ENCODE data around the gene ATXN8OS. TPM values are rescaled to one million over a fixed set of nuclear protein-coding genes. Genes with fewer than 3 reads are reported as not detected.

The ATXN8OS gene
- total and polyA plus RNA-seq, 2 of the 4 experiments (the other 2 are of a cell fraction), result not detected

DNA sequence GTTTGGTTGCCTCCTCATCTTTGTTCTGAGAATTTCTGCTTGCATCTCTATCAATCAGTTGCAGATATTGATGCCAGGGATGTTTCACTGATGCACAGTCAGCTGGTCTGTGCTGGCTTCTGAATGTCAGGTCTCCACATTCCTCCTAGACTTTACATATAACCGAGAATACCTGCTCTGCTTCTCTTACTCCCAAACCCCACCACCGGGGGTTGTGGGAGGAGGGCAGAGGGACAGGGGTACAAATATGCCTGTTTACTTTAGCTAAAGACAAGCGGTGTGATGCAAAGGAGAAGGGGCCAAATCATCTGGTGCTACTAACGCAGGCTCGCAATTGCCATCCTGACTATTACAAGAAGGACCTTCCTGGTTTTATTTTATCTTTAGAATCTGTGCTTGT is 18.1 kb downstream of the ATXN8OS start:
- H2BK120ac ChIP-seq (ENCODE audit: low read depth, low read length), result no peak overlapping the region

More for the DNA sequence above, 18.1 kb downstream of the ATXN8OS start:
- in situ Hi-C loops (cut with MboI; ENCODE audit: low sequenced_read_pairs), result no loop called here
- Histone ChIP-seq H3K27me3 (ENCODE audit: control insufficient read depth, insufficient read depth, low read length) (no peaks in the 10 kb centered on the region), H2AK9ac (replicated peaks; ENCODE audit: low read depth, low read length, poor library complexity) (no peak overlapping the region), H3K4ac (ENCODE audit: low read depth, low read length) (no peak overlapping the region), H4K20me1 (ENCODE audit: insufficient read depth, low read length) (no peaks in the 10 kb centered on the region), H2AFZ (replicated peaks; ENCODE audit: low read length, poor library complexity) (no peak overlapping the region), H3K9me3 (ENCODE audit: control insufficient read depth, insufficient read depth, low read length) (peaks cover 4% of the 10 kb centered on the region; the same call in 1 of the 2 replicates), H3K14ac (replicated peaks; ENCODE audit: low read depth, low read length) (no peak overlapping the region), H3K27ac (ENCODE audit: insufficient read depth, low read length) (no peak overlapping the region), H3K79me1 (ENCODE audit: low read depth in 1 of 2, low read length in 2 of 2) (no peaks in the 10 kb centered on the region), H3K18ac (ENCODE audit: low read depth, low read length) (no peak overlapping the region), H3K4me1 (ENCODE audit: control insufficient read depth, insufficient read depth, low read length) (no peaks in the 10 kb centered on the region), H3K4me2 (ENCODE audit: low read depth, low read length) (no peak overlapping the region), H3K36me3 (ENCODE audit: control insufficient read depth, insufficient read depth, low read length) (no peaks in the 10 kb centered on the region), H3K23ac (ENCODE audit: low read depth, low read length) (no peak overlapping the region), H4K8ac (ENCODE audit: low read depth in 2 of 2, low read length in 2 of 2) (no peak overlapping the region), H2BK15ac (ENCODE audit: low read depth, low read length) (no peak overlapping the region), H2AK5ac (ENCODE audit: low read depth, low read length) (no peak overlapping the region), H4K91ac (ENCODE audit: insufficient read depth, low read depth, low read length) (no peak overlapping the region), H3K9me1 (ENCODE audit: insufficient read depth, low read length) (no peaks in the 10 kb centered on the region), H3K9ac (ENCODE audit: low read depth, low read length) (no peak overlapping the region), H3K4me3 (ENCODE audit: insufficient read depth, low read depth, low read length) (no peak overlapping the region), H4K5ac (ENCODE audit: low read depth, low read length) (no peak overlapping the region), H2BK5ac (ENCODE audit: low read depth, low read length, poor library complexity, severe bottlenecking) (no peak overlapping the region), H3K56ac (ENCODE audit: extremely low read depth, insufficient read depth, low read length) (no peak overlapping the region), H2BK20ac (ENCODE audit: low read depth, low read length) (no peak overlapping the region)
- ChIA-PET CTCF (no interaction called here), POLR2A (ENCODE audit: unreplicated experiment) (no interaction called here)
- no CpG with 5 or more reads among the region's 5 CpGs for WGBS, 2 experiments (ENCODE audit: extremely low coverage in 2 of 2, insufficient read length in 1 of 2)
- TF ChIP-seq NFE2L2 (IDR thresholded peaks at IDR 0.05; ENCODE audit: low read depth, low read length) (no peak), RFX5 (IDR thresholded peaks at IDR 0.05; ENCODE audit: low read depth, low read length) (no peak), MXI1 (IDR thresholded peaks at IDR 0.05; ENCODE audit: borderline replicate concordance, low read depth, low read length) (no peak), MAZ (IDR thresholded peaks at IDR 0.05; ENCODE audit: borderline replicate concordance, low read depth, low read length) (no peak), RCOR1 (IDR thresholded peaks at IDR 0.05; ENCODE audit: insufficient replicate concordance, low read length) (no peak), RAD21 (IDR thresholded peaks at IDR 0.05; ENCODE audit: low read length) (no peak), BHLHE40 (IDR thresholded peaks at IDR 0.05; ENCODE audit: low read depth, low read length) (no peak)
- TF ChIP-seq, protein P1, sequence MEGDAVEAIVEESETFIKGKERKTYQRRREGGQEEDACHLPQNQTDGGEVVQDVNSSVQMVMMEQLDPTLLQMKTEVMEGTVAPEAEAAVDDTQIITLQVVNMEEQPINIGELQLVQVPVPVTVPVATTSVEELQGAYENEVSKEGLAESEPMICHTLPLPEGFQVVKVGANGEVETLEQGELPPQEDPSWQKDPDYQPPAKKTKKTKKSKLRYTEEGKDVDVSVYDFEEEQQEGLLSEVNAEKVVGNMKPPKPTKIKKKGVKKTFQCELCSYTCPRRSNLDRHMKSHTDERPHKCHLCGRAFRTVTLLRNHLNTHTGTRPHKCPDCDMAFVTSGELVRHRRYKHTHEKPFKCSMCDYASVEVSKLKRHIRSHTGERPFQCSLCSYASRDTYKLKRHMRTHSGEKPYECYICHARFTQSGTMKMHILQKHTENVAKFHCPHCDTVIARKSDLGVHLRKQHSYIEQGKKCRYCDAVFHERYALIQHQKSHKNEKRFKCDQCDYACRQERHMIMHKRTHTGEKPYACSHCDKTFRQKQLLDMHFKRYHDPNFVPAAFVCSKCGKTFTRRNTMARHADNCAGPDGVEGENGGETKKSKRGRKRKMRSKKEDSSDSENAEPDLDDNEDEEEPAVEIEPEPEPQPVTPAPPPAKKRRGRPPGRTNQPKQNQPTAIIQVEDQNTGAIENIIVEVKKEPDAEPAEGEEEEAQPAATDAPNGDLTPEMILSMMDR (conservative IDR thresholded peaks at IDR 0.05; ENCODE audit: low read depth, low read length), result no peak
- intact Hi-C loops (cut with micrococcal nuclease), result no loop called here
- dilution Hi-C loops (cut with HindIII; ENCODE audit: low sequenced_read_pairs, unreplicated experiment), result no loop called here
- BruUV-seq (replicated peaks), result no TSS peak
- DNase-seq, result no peak
- no peak for ATAC-seq (ENCODE audit: low read depth)
